ENCODE measurements around the gene MYBPC2. TPM values are rescaled to one million over a fixed set of nuclear protein-coding genes. Genes with fewer than 3 reads are reported as not detected.
"Not testable (repeated sequence)": the region's sequence is repeated elsewhere in the genome, so short reads cannot be mapped to it uniquely, and the experiment has no call there.

The MYBPC2 gene
- total RNA-seq, 1 donor from 2014 or later, result not detected

DNA sequence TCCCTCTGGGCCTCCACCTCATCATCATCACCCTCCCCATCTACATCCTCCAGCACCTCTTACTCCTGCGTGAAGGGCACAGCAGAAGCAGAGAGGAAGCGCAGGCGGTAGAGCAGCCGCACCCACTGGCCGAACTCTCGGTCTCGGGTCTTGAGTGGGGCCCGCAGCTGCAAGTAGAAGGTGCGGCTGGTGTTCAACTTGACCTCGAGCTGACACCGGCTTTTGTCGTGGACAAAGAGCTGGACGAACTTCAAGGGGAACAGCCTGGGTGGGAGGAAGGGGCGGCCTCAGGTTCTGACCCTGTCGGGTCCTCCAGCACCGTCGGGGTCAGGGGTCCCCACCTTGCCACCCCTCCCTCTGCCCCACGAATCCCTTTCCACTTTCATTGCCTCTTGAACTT, 34.9 kb downstream of the MYBPC2 start:
- Mint-ChIP-seq H3K36me3 (ENCODE audit: low read depth, unreplicated experiment) (no peaks in the 10 kb centered on the region), H3K27ac (ENCODE audit: unreplicated experiment) (no peak overlapping the region), H3K27me3 (ENCODE audit: low read depth, unreplicated experiment) (no peaks in the 10 kb centered on the region), H3K4me1 (ENCODE audit: low read depth, unreplicated experiment) (no peaks in the 10 kb centered on the region), H3K4me3 (ENCODE audit: unreplicated experiment) (no peak overlapping the region), H3K9me3 (ENCODE audit: unreplicated experiment) (peaks cover 23% of the 10 kb centered on the region)
- Histone ChIP-seq H3K36me3 (ENCODE audit: insufficient read depth, low read length) (no peaks in the 10 kb centered on the region), H4K20me1 (ENCODE audit: insufficient read depth, low read length) (no peaks in the 10 kb centered on the region), H3K9me3 (ENCODE audit: insufficient read depth, low read depth, low read length) (no peaks in the 10 kb centered on the region), H2AFZ (ENCODE audit: low read depth, low read length) (no peak overlapping the region), H3K9ac (ENCODE audit: low read length) (no peak overlapping the region), H3K27ac (ENCODE audit: low read depth, low read length) (no peak overlapping the region), H3K4me3 (ENCODE audit: insufficient read depth, low read depth, low read length) (no peak overlapping the region), H3K4me1 (ENCODE audit: insufficient read depth, low read length) (no peaks in the 10 kb centered on the region), H3K27me3 (ENCODE audit: insufficient read depth, low read length) (no peaks in the 10 kb centered on the region), H3K79me2 (ENCODE audit: insufficient read depth, low read length) (no peaks in the 10 kb centered on the region), H3K4me2 (ENCODE audit: low read length) (no peak overlapping the region)
- no peak for DNase-seq (ENCODE audit: low read depth)
- TF ChIP-seq, protein P1, sequence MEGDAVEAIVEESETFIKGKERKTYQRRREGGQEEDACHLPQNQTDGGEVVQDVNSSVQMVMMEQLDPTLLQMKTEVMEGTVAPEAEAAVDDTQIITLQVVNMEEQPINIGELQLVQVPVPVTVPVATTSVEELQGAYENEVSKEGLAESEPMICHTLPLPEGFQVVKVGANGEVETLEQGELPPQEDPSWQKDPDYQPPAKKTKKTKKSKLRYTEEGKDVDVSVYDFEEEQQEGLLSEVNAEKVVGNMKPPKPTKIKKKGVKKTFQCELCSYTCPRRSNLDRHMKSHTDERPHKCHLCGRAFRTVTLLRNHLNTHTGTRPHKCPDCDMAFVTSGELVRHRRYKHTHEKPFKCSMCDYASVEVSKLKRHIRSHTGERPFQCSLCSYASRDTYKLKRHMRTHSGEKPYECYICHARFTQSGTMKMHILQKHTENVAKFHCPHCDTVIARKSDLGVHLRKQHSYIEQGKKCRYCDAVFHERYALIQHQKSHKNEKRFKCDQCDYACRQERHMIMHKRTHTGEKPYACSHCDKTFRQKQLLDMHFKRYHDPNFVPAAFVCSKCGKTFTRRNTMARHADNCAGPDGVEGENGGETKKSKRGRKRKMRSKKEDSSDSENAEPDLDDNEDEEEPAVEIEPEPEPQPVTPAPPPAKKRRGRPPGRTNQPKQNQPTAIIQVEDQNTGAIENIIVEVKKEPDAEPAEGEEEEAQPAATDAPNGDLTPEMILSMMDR (IDR thresholded peaks at IDR 0.05; ENCODE audit: insufficient read depth, low read depth, low read length), result no peak
- TF ChIP-seq EZH2 (IDR thresholded peaks at IDR 0.05; ENCODE audit: insufficient read depth, low read length), result no peak
- no peak for FAIRE-seq

- no peak overlapping the region for H3K9ac ChIP-seq (ENCODE audit: low read length)
- H3K9me3 ChIP-seq (ENCODE audit: insufficient read depth, low read depth, low read length), result no peaks in the 10 kb centered on the region
- H3K36me3 ChIP-seq (ENCODE audit: insufficient read depth, low read length), result no peaks in the 10 kb centered on the region
- no peak overlapping the region for H2AFZ ChIP-seq (ENCODE audit: low read depth, low read length)
- no peak overlapping the region for H3K27ac ChIP-seq (ENCODE audit: low read depth, low read length)
- H3K9me3 Mint-ChIP-seq (ENCODE audit: unreplicated experiment), result peaks cover 23% of the 10 kb centered on the region
- H3K4me1 ChIP-seq (ENCODE audit: insufficient read depth, low read length), result no peaks in the 10 kb centered on the region
- DNase-seq (ENCODE audit: low read depth) (no peak), FAIRE-seq (no peak)
- H3K36me3 Mint-ChIP-seq (ENCODE audit: low read depth, unreplicated experiment), result no peaks in the 10 kb centered on the region
- H3K4me1 Mint-ChIP-seq (ENCODE audit: low read depth, unreplicated experiment), result no peaks in the 10 kb centered on the region
- no peaks in the 10 kb centered on the region for H3K27me3 ChIP-seq (ENCODE audit: insufficient read depth, low read length)
- no peaks in the 10 kb centered on the region for H3K79me2 ChIP-seq (ENCODE audit: insufficient read depth, low read length)
- no peak for TF ChIP-seq EZH2 (IDR thresholded peaks at IDR 0.05; ENCODE audit: insufficient read depth, low read length)
- TF ChIP-seq, protein P1 (IDR thresholded peaks at IDR 0.05; ENCODE audit: insufficient read depth, low read depth, low read length), result no peak
- H3K4me3 Mint-ChIP-seq (ENCODE audit: unreplicated experiment), result no peak overlapping the region
- H3K27me3 Mint-ChIP-seq (ENCODE audit: low read depth, unreplicated experiment), result no peaks in the 10 kb centered on the region
- H3K27ac Mint-ChIP-seq (ENCODE audit: unreplicated experiment), result no peak overlapping the region
- no peaks in the 10 kb centered on the region for H4K20me1 ChIP-seq (ENCODE audit: insufficient read depth, low read length)
- H3K4me2 ChIP-seq (ENCODE audit: low read length), result no peak overlapping the region
- H3K4me3 ChIP-seq (ENCODE audit: insufficient read depth, low read depth, low read length), result no peak overlapping the region
These were observed 36.1 kb downstream of the MYBPC2 start for GRCh38 chr19:50468818-50469217.

- H3K27ac ChIP-seq (ENCODE audit: low read depth, low read length); H3K36me3 ChIP-seq (ENCODE audit: insufficient read depth, low read length); H3K4me1 Mint-ChIP-seq (ENCODE audit: low read depth, unreplicated experiment); H2AFZ ChIP-seq (ENCODE audit: low read depth, low read length); H3K4me3 Mint-ChIP-seq (ENCODE audit: unreplicated experiment); H3K9me3 ChIP-seq (ENCODE audit: insufficient read depth, low read depth, low read length); H3K4me2 ChIP-seq (ENCODE audit: low read length); DNase-seq (ENCODE audit: low read depth); H3K4me1 ChIP-seq (ENCODE audit: insufficient read depth, low read length); H3K27me3 Mint-ChIP-seq (ENCODE audit: low read depth, unreplicated experiment); H3K27me3 ChIP-seq (ENCODE audit: insufficient read depth, low read length); H3K4me3 ChIP-seq (ENCODE audit: insufficient read depth, low read depth, low read length); H3K9ac ChIP-seq (ENCODE audit: low read length); H3K36me3 Mint-ChIP-seq (ENCODE audit: low read depth, unreplicated experiment); FAIRE-seq; H3K27ac Mint-ChIP-seq (ENCODE audit: unreplicated experiment): not testable (repeated sequence)
- Histone ChIP-seq H3K79me2 (ENCODE audit: insufficient read depth, low read length) (peaks cover 13% of the 10 kb centered on the region), H4K20me1 (ENCODE audit: insufficient read depth, low read length) (peaks cover 13% of the 10 kb centered on the region)
- peaks cover 27% of the 10 kb centered on the region for H3K9me3 Mint-ChIP-seq (ENCODE audit: unreplicated experiment)
These were observed 40.6 kb downstream of the MYBPC2 start for GRCh38 chr19:50473336-50473735.
